ENCODE results near the gene LGR6.
"Not testable (repeated sequence)": the region's sequence is repeated elsewhere in the genome, so short reads cannot be mapped to it uniquely, and the experiment has no call there.

LGR6 gene

GRCh38 chr1:202343652-202344349 is 150.2 kb downstream of the LGR6 start:
- DNase-seq (ENCODE audit: low read depth) = peak; percentile 59
- H3K4me3 ChIP-seq (replicated peaks; ENCODE audit: low read depth, low read length) = no peak overlapping the region
- TF ChIP-seq, protein P1, sequence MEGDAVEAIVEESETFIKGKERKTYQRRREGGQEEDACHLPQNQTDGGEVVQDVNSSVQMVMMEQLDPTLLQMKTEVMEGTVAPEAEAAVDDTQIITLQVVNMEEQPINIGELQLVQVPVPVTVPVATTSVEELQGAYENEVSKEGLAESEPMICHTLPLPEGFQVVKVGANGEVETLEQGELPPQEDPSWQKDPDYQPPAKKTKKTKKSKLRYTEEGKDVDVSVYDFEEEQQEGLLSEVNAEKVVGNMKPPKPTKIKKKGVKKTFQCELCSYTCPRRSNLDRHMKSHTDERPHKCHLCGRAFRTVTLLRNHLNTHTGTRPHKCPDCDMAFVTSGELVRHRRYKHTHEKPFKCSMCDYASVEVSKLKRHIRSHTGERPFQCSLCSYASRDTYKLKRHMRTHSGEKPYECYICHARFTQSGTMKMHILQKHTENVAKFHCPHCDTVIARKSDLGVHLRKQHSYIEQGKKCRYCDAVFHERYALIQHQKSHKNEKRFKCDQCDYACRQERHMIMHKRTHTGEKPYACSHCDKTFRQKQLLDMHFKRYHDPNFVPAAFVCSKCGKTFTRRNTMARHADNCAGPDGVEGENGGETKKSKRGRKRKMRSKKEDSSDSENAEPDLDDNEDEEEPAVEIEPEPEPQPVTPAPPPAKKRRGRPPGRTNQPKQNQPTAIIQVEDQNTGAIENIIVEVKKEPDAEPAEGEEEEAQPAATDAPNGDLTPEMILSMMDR (IDR thresholded peaks at IDR 0.05; ENCODE audit: low read length, missing control alignments) = peak; percentile 80

GRCh38 chr1:202348005-202348508 is 154.5 kb downstream of the LGR6 start:
- H3K4me3 ChIP-seq (replicated peaks; ENCODE audit: low read depth, low read length) = no peak overlapping the region
- no peak for DNase-seq (ENCODE audit: low read depth)

DNA sequence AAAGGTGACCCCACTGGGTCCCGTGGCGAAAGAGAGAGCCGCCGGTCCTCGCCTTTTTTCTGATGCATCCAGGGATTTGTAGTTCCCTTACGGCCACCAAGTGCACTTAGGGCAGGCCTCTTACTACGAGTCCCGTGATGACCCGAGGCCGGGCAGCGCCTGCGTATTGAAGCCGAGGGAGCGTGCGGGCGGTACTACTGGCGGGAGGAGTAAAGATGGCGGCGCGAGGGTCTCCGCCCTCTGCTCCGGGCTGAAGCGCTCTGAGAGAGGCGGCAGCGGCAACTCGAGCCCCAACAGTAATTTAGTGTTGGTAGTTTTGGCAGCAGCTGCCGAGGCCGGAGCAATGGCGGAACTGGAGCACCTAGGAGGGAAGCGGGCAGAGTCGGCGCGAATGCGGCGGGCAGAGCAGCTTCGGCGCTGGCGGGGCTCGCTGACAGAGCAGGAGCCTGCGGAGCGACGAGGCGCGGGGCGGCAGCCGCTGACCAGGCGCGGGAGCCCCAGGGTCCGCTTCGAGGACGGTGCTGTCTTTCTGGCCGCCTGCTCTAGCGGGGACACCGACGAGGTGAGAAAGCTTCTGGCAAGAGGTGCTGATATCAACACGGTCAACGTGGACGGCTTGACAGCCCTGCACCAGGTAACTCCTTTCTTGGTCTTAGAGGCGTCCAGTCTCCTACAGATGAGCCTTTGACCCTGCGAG is 155.1 kb downstream of the LGR6 start, which contains the start of gene PPP1R12B:
Gene PPP1R12B (plus strand): TSS at position 191 of the 697 bp plus-strand sequence. CDS start 153 bp downstream, at position 344.
- DNase-seq (ENCODE audit: low read depth) = peak; percentile 99
- TF ChIP-seq, protein P1 (IDR thresholded peaks at IDR 0.05; ENCODE audit: low read length, missing control alignments) = no peak
- peak within 1 kb of the TSS; percentile 65 for H3K4me3 ChIP-seq (replicated peaks; ENCODE audit: low read depth, low read length)

More at GRCh38 chr1:202348005-202348508, 154.5 kb downstream of the LGR6 start:
- TF ChIP-seq, protein P1 (IDR thresholded peaks at IDR 0.05; ENCODE audit: low read length, missing control alignments) = no peak

- TF ChIP-seq, protein P1 (IDR thresholded peaks at IDR 0.05; ENCODE audit: low read length, missing control alignments) = no peak
- peak overlapping the region; percentile 65 for H3K4me3 ChIP-seq (replicated peaks; ENCODE audit: low read depth, low read length)
- DNase-seq (ENCODE audit: low read depth) = peak; percentile 86
These were observed 155.8 kb downstream of the LGR6 start for GRCh38 chr1:202349206-202349928.

GRCh38 chr1:202351725-202352124 is 158.1 kb downstream of the LGR6 start:
- no peak overlapping the region for H3K4me3 ChIP-seq (replicated peaks; ENCODE audit: low read depth, low read length)
- DNase-seq (ENCODE audit: low read depth) = peak; percentile 22
- TF ChIP-seq, protein P1 (IDR thresholded peaks at IDR 0.05; ENCODE audit: low read length, missing control alignments) = no peak

DNA sequence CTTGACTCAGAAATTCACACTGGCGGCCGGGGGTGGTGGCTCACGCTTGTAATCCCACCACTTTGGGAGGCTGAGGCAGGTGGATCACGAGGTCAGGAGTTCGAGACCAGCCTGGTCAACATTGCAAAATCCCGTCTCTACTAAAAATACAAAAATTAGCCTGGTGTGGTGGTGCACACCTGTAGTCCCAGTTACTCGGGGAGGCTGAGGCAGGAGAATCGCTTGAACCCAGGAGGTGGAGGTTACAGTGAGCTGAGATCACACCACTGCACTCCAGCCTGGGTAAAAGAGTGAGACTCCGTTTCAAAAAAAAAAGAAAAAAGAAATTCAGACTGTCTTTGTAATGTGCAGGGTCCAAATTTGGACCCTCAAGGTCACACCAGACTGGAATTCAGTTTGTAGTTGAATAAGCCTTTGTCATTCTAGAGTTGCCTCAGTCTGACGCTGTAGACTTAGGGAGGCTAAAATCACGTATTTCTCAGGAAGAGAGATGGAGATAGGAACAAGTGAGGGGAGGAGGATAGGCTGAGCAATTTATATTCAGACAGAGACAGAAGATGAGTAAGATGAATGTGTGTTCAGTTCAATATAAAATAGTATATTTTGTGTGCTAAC is 159.1 kb downstream of the LGR6 start:
- not testable (repeated sequence) for DNase-seq (ENCODE audit: low read depth); H3K4me3 ChIP-seq (replicated peaks; ENCODE audit: low read depth, low read length)
